Psoas muscle (tissue), 8 donors: ENCODE measurements around the gene CNKSR2. TPM values are rescaled to one million over a fixed set of nuclear protein-coding genes. Genes with fewer than 3 reads are reported as not detected.

Source experiments
- ATAC-seq, 4 donors: fragments of 200-7000 bp; cut with Tn5 transposase; one replicate each; pipeline ENCODE4 v1.9.1; 2020; ENCODE audit warnings: moderate library complexity in 3 of 4, mild to moderate bottlenecking in 2 of 4
- DNase-seq, 2 donors: peaks; one replicate each; pipeline ENCODE4 v3.0.0-alpha.2; 2020
- H3K27ac ChIP-seq: fragments of 200-600 bp; one replicate; pipeline ENCODE4 v1.8.0; 2022
- H3K27me3 ChIP-seq, 3 donors: fragments of 200-600 bp in 1 of 3; one replicate each; pipeline versions ENCODE4 v1.6.1 to v1.8.0; 2013 to 2022; ENCODE audit warnings: low read length in 2 of 3, mild to moderate bottlenecking in 2 of 3, moderate library complexity in 1 of 3; ENCODE audit not compliant: insufficient read depth in 3 of 3
- H3K36me3 ChIP-seq, 2 donors: fragments of 200-600 bp in 1 of 2; one replicate each; pipeline versions ENCODE4 v1.6.1 to v1.8.0; 2013 to 2022; ENCODE audit warnings: low read depth in 1 of 2, mild to moderate bottlenecking in 1 of 2, moderate library complexity in 1 of 2; ENCODE audit not compliant: insufficient read depth in 1 of 2
- H3K4me1 ChIP-seq: fragments of 200-600 bp; one replicate; pipeline ENCODE4 v1.8.0; 2022
- H3K4me3 ChIP-seq: fragments of 200-600 bp; one replicate; pipeline ENCODE4 v1.8.0; 2022; ENCODE audit warnings: mild to moderate bottlenecking
- H3K9me3 ChIP-seq: fragments of 200-600 bp; one replicate; pipeline ENCODE4 v1.8.0; 2022
- CTCF ChIP-seq: fragments of 200-600 bp; IDR thresholded peaks from one replicate; pipeline ENCODE4 v1.8.0; 2022; ENCODE audit warnings: antibody characterized with exemption
- WGBS, 3 donors: extraction: QIAGEN DNeasy Blood & Tissue Kit; methylation state at CpG; one replicate each; pipeline versions ENCODE4 v1.1.6 to v1.1.7; 2013; 5-methylcytosine and 5-hydroxymethylcytosine counted together
- intact Hi-C, 2 donors: fragments of 100-400 bp; cut with DNase I; formaldehyde crosslinking; loops; one replicate each; pipeline versions ENCODE4 v1.11.0 to v1.14.2; 2022
- polyA plus RNA-seq, 3 donors: library from polyadenylated mRNA; stranded (reverse); fragments of 200-250 nt; gene quantifications; one replicate each; pipeline ENCODE4 v1.2.3, GENCODE V29; 2013
- total RNA-seq, 4 donors: library from RNA; stranded (reverse); fragmentation: NEBNext Ultra II Directional in 2 of 4; extraction: Animal tissue kit (Norgen Biotek cat#: 25700) in 2 of 4; gene quantifications; one replicate each; pipeline versions ENCODE4 v1.2.1 to v1.2.4, GENCODE V29; 2021 to 2023
- donor health status: healthy with polysubstance abuse.
- donor health status: DM: no; HTN: no; CAD: no; lungs with moderate emphysema.
- donor health status: Bipolar disorder and iron deficiency.
- donor health status: healthy.
- donor health status: DM: yes; HTN: yes; CAD: no.
- donor health status: DM: no; HTN: no; CAD: no.
- donor health status: DM: no; HTN: no; CAD: no.
- donor health status: DM: yes; HTN: yes; CAD: no.

CNKSR2 gene
- total and polyA plus RNA-seq, 7 donors: 0.10 to 0.36 (median 0.16) TPM

DNA sequence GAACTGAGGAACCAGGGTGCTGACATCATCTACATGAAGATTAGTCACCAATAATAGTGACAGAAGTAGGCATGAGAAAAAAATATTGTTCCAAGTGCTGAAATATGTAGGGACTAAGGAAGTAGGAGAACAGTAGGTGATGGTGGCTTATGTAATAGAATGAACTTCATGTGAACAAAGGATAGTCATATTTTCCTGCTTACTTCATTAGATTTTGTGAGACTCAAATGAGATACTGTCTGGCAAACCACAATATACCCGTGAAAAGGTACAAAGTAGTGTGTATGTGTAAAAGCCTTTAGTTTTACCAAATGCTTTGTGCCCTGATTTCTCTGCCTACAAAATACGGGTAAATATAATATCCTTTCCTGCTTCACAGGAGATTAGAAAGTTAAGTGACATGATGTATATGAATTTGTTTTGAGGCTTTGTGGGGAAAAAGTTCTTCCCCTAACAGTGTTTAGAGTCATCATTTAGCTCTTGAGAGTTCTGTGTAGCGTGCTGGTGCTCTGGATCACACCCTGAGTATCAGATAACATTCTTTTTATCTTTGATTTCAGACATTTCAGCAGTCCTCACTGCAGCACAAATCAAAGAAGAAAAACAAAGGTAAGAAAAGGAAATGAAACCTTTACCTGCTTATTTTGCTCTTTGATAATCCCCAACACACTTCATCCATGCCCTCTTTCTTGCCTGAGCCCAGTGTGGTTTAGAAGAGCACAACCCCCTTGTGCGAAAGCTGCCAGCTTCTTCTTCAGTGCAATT, 216.0 kb downstream of the CNKSR2 start:
- no peaks in the 10 kb centered on the region for H3K27me3 ChIP-seq
- no peak overlapping the region for H3K4me3 ChIP-seq
- no peak for TF ChIP-seq CTCF
- DNase-seq (no peak), ATAC-seq (no peak)
- WGBS, 3 donors: 65 to 84% (median 79%) methylated on average over 4 of the region's 4 CpGs
- intact Hi-C loops: no loop called here
- no peaks in the 10 kb centered on the region for H3K4me1 ChIP-seq
- H3K27ac ChIP-seq: no peak overlapping the region
- peaks cover 10% of the 10 kb centered on the region for H3K9me3 ChIP-seq
- no peaks in the 10 kb centered on the region for H3K36me3 ChIP-seq

GRCh38 chrX:21606002-21606401, 231.8 kb downstream of the CNKSR2 start:
- Histone ChIP-seq H3K9me3 (no peaks in the 10 kb centered on the region), H3K36me3 (no peaks in the 10 kb centered on the region), H3K27ac (no peak overlapping the region), H3K4me3 (no peak overlapping the region), H3K27me3 (no peaks in the 10 kb centered on the region), H3K4me1 (no peaks in the 10 kb centered on the region)
- no peak for TF ChIP-seq CTCF
- DNase-seq (no peak), ATAC-seq (no peak)
- intact Hi-C loops: no loop called here

- WGBS, 3 donors: 98 to 100% (median 100%) methylated on average over 1 of the region's 1 CpG
- ATAC-seq (no peak), DNase-seq (no peak)
- no peak for TF ChIP-seq CTCF
- Histone ChIP-seq H3K27ac (no peak overlapping the region), H3K36me3 (no peaks in the 10 kb centered on the region), H3K4me1 (no peaks in the 10 kb centered on the region), H3K27me3 (no peaks in the 10 kb centered on the region), H3K9me3 (no peaks in the 10 kb centered on the region), H3K4me3 (no peak overlapping the region)
- intact Hi-C loops: no loop called here
Measured at GRCh38 chrX:21610168-21610567, 235.9 kb downstream of the CNKSR2 start.

DNA sequence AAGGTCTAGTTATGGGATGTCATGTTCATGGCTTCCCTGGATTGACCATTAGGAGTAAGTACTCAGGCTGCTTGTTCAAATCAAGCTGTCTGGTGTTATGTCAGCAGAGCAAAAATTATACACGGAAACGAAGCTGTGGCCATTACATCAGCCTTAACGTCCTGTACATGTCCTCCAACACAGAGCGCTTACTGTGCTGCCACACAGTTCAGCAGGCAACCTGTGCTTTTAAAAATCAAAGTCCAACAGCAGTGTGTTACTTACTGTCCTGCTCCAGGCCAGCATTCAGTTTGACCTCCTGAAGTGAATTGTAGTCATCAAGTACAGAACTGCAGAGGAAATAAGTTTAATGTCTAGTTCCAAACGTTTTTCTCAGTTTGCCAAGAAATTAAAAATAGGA, 237.9 kb downstream of the CNKSR2 start:
- no peak for DNase-seq
- ATAC-seq: no peak
- no peaks in the 10 kb centered on the region for H3K36me3 ChIP-seq
- intact Hi-C loops: no loop called here
- no peak for TF ChIP-seq CTCF
- H3K9me3 ChIP-seq: no peaks in the 10 kb centered on the region
- 54 to 75% (median 72%) methylated on average over 5 of the region's 5 CpGs for WGBS, 3 donors
- H3K4me1 ChIP-seq: no peaks in the 10 kb centered on the region
- no peak overlapping the region for H3K4me3 ChIP-seq
- H3K27ac ChIP-seq: no peak overlapping the region
- no peaks in the 10 kb centered on the region for H3K27me3 ChIP-seq

GRCh38 chrX:21616386-21616785, 242.2 kb downstream of the CNKSR2 start:
- intact Hi-C loops: no loop called here
- no peaks in the 10 kb centered on the region for H3K9me3 ChIP-seq
- H3K27me3 ChIP-seq: no peaks in the 10 kb centered on the region
- H3K4me1 ChIP-seq: no peaks in the 10 kb centered on the region
- WGBS, 3 donors: 53 to 78% (median 75%) methylated on average over 1 of the region's 1 CpG
- DNase-seq: no peak
- no peaks in the 10 kb centered on the region for H3K36me3 ChIP-seq
- no peak overlapping the region for H3K4me3 ChIP-seq
- no peak for ATAC-seq
- no peak for TF ChIP-seq CTCF
- no peak overlapping the region for H3K27ac ChIP-seq
